Hair follicle dermal papilla cell (primary cell): Measurements from ENCODE around the gene EFS. TPM values are rescaled to one million over a fixed set of nuclear protein-coding genes. Genes with fewer than 3 reads are reported as not detected.

Source experiments
- small RNA-seq: library from RNA; depleted of rRNA; stranded (forward); fragments of <200 nt; gene quantifications from one replicate; pipeline ENCODE3, GENCODE V24; 2012
- total RNA-seq: library from RNA; depleted of rRNA; stranded (reverse); fragments of >200 nt; gene quantifications from 2 replicates; pipeline ENCODE4 v1.2.3, GENCODE V29; 2012

EFS gene
- 28.9 and 31.2 TPM in 2 replicates for total RNA-seq

GRCh38 chr14:23365036-23365731 is at the start of gene EFS:
Gene EFS (minus strand): TSS chr14:23365172. CDS start chr14:23365025, 147 bp downstream.

DNA sequence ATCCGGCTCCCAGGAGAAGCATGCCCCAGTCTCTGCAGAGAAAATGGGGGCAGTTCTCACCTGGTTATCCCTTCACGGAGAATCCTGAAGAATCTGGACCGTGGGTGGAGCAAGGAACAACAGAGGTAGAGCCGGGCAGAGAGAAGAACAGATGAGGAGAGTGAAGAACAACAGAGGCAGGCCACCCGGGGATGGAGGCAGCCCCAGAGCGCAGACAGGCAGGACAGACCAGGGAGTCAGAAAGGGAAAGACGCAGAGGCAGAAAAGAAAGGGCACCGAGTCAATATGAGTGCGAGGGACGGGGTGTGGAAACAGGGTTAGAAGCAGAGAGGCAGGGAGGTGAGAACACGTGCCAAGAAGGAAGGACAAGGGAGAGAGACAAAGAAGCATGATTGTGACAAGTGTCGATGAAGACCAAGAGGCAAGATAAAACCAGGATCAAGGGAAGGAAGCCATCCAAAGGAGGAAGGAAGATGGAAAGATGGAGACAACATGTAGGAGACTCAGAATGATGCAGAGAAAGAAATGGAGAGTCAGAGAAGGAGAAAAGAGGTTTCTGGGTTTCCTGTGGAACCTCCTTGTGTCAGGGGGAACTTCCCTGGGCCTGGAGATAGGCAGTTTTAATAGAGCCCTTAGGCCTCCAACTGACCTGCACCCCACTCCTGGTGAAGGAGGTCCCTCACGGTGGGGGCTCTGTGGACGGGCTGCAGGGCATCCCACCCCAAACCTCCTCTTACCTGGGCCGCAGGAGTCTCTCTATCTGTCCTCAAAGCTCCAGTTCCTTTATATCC is 42.7 kb upstream of the EFS start, which contains the start of gene MYH6:
Gene MYH6, minus strand, starts transcription at position 758 of the 791 bp plus-strand sequence. CDS start 1,050 bp downstream, outside the sequence.

DNA sequence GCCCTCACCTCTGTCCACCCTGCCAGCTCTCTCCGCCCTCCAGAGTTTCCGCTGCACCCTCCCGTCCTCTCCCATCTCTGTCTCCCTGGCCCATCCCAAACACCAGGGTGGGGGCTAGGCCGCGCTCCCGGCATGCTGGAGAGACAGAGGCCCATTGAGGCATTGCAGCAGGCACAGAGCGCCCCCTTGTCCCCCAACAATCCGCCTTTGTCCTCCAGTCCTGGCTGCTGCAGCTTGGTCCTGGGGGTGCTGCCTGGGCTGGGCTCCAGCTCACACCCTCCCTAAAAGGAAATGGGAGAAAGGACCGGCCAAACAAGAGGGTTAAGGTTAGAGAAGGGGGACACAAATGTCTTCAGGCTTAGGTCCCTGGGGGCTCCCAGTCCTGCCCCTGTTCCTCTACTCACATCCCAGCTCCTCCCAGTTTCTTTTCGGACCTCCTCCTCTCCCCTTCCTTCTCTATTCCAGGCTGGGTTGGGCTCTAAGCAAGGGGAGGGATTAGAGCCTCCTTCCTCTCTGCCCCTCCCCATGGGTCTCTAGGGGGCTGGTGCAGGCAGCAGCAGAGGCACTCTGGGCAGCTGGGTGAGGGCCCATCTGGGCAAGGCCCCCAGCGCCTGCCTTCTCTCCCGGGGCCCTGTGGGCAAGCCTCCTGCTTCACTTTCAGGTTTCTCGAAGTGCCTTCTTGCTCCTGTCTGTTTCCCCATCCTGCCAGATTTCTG is 11.7 kb upstream of the EFS start, which contains the start of gene CMTM5:
Gene CMTM5, plus strand, starts transcription at position 565 of the 716 bp plus-strand sequence. CDS start 206 bp downstream, outside the sequence.

GRCh38 chr14:23372509-23372908 is 7.5 kb upstream of the EFS start, which contains the start of gene IL25:
Gene IL25 (plus strand): TSS chr14:23372809.

GRCh38 chr14:23352506-23353432 is 12.2 kb downstream of the EFS start, which contains the start of gene SLC22A17:
Gene SLC22A17 (minus strand): TSS chr14:23352887.

DNA sequence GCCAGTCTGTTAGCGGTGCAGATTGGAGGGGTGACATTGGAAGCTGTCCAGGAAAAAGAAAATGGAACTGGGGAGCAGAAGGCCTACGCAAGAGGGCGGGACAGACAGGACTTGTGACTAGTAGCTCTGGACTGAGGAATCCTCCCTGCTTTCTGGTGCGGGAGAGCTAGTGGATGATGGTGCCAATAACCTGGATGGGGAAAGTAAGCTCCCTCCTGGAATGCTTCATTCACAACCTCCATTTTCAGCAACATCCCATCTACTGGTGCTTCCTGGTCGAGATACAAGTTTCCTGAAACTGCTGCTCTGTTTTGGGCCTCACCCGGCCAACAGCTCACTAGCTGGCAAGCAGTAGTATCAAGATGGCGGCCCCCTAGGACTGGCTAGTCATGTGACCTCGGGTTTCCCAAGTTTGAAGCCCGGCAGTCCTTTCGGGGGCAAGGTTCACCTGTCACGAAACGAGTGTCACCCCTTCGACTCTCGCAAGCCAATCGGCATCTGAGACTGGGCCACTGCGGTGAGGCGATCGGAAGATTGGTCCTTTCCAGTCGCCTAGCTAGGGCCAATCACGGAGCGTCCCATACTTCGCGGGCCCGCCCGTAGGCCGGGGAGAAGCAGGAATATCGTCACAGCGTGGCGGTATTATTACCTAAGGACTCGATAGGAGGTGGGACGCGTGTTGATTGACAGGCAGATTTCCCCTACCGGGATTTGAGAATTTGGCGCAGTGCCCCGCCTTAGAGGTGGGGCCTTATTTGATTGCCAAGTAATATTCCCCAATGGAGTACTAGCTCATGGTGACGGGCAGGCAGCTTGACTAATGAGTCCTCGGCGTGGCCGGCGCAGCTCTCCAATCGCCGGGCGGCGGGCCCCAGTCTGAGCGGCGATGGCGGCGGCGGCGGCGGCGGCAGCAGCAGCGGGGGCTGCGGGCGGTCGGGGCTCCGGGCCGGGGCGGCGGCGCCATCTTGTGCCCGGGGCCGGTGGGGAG is 44.1 kb downstream of the EFS start, which contains the start of gene PABPN1:
Gene PABPN1, plus strand, starts transcription at position 874 of the 988 bp plus-strand sequence. Its CDS starts 13 bp downstream, at position 887.

GRCh38 chr14:23306412-23307145 is 58.4 kb downstream of the EFS start, which contains the start of gene BCL2L2:
Gene BCL2L2 (plus strand): TSS chr14:23306833. CDS start chr14:23307768, 935 bp downstream.

Small RNA genes lying within 50 kb of the gene (small RNA-seq; reads per million reads assigned to genes)
- gene MIR208A, result not detected

Other genes starting within 250 kb of the EFS start
- gene CEBPE, start 245.9 kb downstream of the EFS start, total RNA-seq, result not detected in 2 replicates
- 16.2 and 17.4 TPM in 2 replicates for gene SLC7A8, start 181.5 kb downstream of the EFS start, total RNA-seq
- gene RNF212B, start 127.2 kb downstream of the EFS start, total RNA-seq, result not detected in 2 replicates
- gene HOMEZ, start 79.0 kb downstream of the EFS start, total RNA-seq, result 4.1 and 5.4 TPM in 2 replicates
- gene PPP1R3E, start 62.3 kb downstream of the EFS start, total RNA-seq, result 6.3 and 7.5 TPM in 2 replicates
- 23.0 and 24.2 TPM in 2 replicates for gene BCL2L2, start 58.3 kb downstream of the EFS start, total RNA-seq
- 39.8 and 42.2 TPM in 2 replicates for gene PABPN1, start 43.7 kb downstream of the EFS start, total RNA-seq
- gene SLC22A17, start 12.3 kb downstream of the EFS start, total RNA-seq, result 22.5 and 27.3 TPM in 2 replicates
- not detected in 2 replicates for gene IL25, start 7.6 kb upstream of the EFS start, total RNA-seq
- gene CMTM5, start 11.9 kb upstream of the EFS start, total RNA-seq, result 0.32 and 0.49 TPM in 2 replicates
- not detected in 2 replicates for gene MYH6, start 43.1 kb upstream of the EFS start, total RNA-seq
- gene MYH7, start 70.5 kb upstream of the EFS start, total RNA-seq, result not detected in 2 replicates
- gene NGDN, start 104.5 kb upstream of the EFS start, total RNA-seq, result 24.8 and 28.2 TPM in 2 replicates
- gene ZFHX2, start 186.6 kb upstream of the EFS start, total RNA-seq, result 0.12 and 0.16 TPM in 2 replicates
- 24.2 and 34.4 TPM in 2 replicates for gene THTPA, start 191.1 kb upstream of the EFS start, total RNA-seq
- 11.1 and 15.6 TPM in 2 replicates for gene AP1G2, start 202.6 kb upstream of the EFS start, total RNA-seq
- gene JPH4, start 213.6 kb upstream of the EFS start, total RNA-seq, result not detected in 2 replicates